ENCODE measurements around the gene PCDH9.

PCDH9 gene

DNA sequence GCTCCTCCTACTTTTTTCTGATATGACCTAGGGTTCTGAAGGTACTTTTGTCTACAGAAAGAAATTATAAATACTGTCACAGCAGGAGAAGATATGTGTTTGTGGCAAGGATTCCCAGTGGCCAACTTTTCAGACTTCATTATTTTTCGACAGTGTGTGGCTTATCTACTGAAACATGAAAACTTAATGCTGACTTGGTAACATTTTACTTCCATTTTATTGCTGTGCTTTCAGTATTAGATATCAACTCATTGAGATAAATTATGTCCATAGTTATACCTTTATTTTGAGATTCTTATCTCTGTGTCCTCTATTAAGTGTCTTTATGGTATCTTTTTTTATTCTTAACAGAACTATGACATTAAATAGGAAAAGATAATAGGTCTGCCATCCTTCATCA lies 700.0 kb downstream of the PCDH9 start:
- Histone ChIP-seq H3K27ac (ENCODE audit: low read depth, low read length, poor library complexity, severe bottlenecking) (no peak overlapping the region), H2AFZ (ENCODE audit: low read length) (no peak overlapping the region), H3K9me2 (ENCODE audit: low read depth, low read length) (no peaks in the 10 kb centered on the region), H3K4me2 (ENCODE audit: low read length) (no peak overlapping the region), H3K9me3 (ENCODE audit: low read length) (0 out of 2 replicates have a peak, but pooled peaks cover 3% of the 10 kb centered on the region), H4K20me1 (ENCODE audit: insufficient read depth, low read length) (no peaks in the 10 kb centered on the region), H3K79me2 (ENCODE audit: insufficient read depth, low read length) (no peaks in the 10 kb centered on the region), H3K4me1 (ENCODE audit: insufficient read depth, low read length, severe bottlenecking) (peaks cover 52% of the 10 kb centered on the region), H3F3A (ENCODE audit: insufficient read depth, low read length) (no peaks in the 10 kb centered on the region), H3K4me3 (ENCODE audit: low read depth, low read length, poor library complexity, severe bottlenecking) (no peak overlapping the region), H3K9ac (ENCODE audit: low read length) (no peak overlapping the region), H3K27me3 (ENCODE audit: insufficient read depth, low read length) (no peaks in the 10 kb centered on the region), H3K36me3 (ENCODE audit: insufficient read depth, low read length) (no peaks in the 10 kb centered on the region)
- TF ChIP-seq, protein P1, sequence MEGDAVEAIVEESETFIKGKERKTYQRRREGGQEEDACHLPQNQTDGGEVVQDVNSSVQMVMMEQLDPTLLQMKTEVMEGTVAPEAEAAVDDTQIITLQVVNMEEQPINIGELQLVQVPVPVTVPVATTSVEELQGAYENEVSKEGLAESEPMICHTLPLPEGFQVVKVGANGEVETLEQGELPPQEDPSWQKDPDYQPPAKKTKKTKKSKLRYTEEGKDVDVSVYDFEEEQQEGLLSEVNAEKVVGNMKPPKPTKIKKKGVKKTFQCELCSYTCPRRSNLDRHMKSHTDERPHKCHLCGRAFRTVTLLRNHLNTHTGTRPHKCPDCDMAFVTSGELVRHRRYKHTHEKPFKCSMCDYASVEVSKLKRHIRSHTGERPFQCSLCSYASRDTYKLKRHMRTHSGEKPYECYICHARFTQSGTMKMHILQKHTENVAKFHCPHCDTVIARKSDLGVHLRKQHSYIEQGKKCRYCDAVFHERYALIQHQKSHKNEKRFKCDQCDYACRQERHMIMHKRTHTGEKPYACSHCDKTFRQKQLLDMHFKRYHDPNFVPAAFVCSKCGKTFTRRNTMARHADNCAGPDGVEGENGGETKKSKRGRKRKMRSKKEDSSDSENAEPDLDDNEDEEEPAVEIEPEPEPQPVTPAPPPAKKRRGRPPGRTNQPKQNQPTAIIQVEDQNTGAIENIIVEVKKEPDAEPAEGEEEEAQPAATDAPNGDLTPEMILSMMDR (IDR thresholded peaks at IDR 0.05; ENCODE audit: low read length): no peak
- TF ChIP-seq EZH2 (IDR thresholded peaks at IDR 0.05; ENCODE audit: borderline replicate concordance, low read length): no peak

DNA sequence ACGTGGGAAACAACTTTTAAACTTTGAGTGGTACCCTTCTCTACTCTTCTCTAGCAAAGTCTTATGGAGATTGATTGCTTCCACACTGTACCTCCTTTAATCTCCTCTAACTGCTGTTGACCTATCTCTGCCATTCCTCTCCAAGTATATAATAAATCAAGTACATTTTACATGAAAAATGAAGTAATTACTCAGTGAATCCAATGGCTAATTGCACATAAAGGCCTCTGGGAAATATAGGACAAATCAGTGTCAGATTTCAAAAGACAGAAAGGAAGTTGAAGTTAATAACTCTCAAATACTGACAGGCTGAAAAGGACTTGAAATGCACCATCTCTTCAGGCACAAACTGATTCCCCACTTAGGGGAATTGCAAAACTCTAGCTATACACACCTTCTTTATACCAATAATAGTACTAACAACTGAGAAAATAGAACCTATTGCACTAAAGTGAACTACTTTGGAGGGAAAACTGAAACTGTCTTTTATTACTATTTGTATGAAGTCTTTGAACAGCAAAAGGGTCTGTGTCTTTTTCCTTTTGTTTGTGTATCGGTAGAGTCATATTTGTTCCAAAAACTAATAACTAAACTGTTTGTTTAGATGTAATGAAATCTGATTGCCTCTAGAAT lies 701.1 kb downstream of the PCDH9 start:
- Histone ChIP-seq H3K4me1 (ENCODE audit: insufficient read depth, low read length, severe bottlenecking) (peaks cover 62% of the 10 kb centered on the region), H2AFZ (ENCODE audit: low read length) (0 out of 2 replicates have a peak overlapping the region, but pooled peaks have one; percentile 0), H4K20me1 (ENCODE audit: insufficient read depth, low read length) (no peaks in the 10 kb centered on the region), H3K27ac (ENCODE audit: low read depth, low read length, poor library complexity, severe bottlenecking) (no peak overlapping the region), H3K4me3 (ENCODE audit: low read depth, low read length, poor library complexity, severe bottlenecking) (no peak overlapping the region), H3K9ac (ENCODE audit: low read length) (no peak overlapping the region), H3F3A (ENCODE audit: insufficient read depth, low read length) (no peaks in the 10 kb centered on the region), H3K27me3 (ENCODE audit: insufficient read depth, low read length) (no peaks in the 10 kb centered on the region), H3K9me3 (ENCODE audit: low read length) (0 out of 2 replicates have a peak, but pooled peaks cover 3% of the 10 kb centered on the region), H3K4me2 (ENCODE audit: low read length) (peak overlapping the region; percentile 64; the same call in 1 of the 2 replicates), H3K36me3 (ENCODE audit: insufficient read depth, low read length) (no peaks in the 10 kb centered on the region), H3K79me2 (ENCODE audit: insufficient read depth, low read length) (no peaks in the 10 kb centered on the region), H3K9me2 (ENCODE audit: low read depth, low read length) (no peaks in the 10 kb centered on the region)
- TF ChIP-seq EZH2 (IDR thresholded peaks at IDR 0.05; ENCODE audit: borderline replicate concordance, low read length): no peak
- TF ChIP-seq, protein P1 (IDR thresholded peaks at IDR 0.05; ENCODE audit: low read length): no peak

DNA sequence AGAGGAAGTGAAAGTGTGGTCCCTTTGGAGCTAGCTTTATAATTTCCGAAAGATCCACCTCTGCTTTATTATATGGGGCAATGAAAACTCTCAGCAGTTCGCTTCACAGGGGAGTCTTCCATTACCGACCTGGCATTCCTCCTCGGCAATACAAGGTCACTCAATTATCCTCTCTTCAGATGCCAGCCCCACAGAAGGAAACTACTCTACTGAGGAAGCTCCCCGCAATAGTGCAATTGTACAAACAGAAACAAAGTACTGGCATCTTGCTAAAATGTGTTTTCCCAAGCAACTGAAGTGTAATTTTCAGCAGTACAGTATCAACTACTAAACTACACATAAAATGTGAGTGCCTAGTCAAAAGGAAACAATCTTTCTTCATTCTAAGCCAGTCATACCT lies 702.0 kb downstream of the PCDH9 start:
- no peaks in the 10 kb centered on the region for H3F3A ChIP-seq (ENCODE audit: insufficient read depth, low read length)
- peak overlapping the region; percentile 5 for H3K27ac ChIP-seq (ENCODE audit: low read depth, low read length, poor library complexity, severe bottlenecking)
- no peaks in the 10 kb centered on the region for H4K20me1 ChIP-seq (ENCODE audit: insufficient read depth, low read length)
- no peaks in the 10 kb centered on the region for H3K79me2 ChIP-seq (ENCODE audit: insufficient read depth, low read length)
- H3K4me2 ChIP-seq (ENCODE audit: low read length): peak overlapping the region; percentile 64
- 0 out of 2 replicates have a peak overlapping the region, but pooled peaks have one; percentile 18 for H3K9ac ChIP-seq (ENCODE audit: low read length)
- H3K4me3 ChIP-seq (ENCODE audit: low read depth, low read length, poor library complexity, severe bottlenecking): peak overlapping the region; percentile 35
- TF ChIP-seq, protein P1 (IDR thresholded peaks at IDR 0.05; ENCODE audit: low read length): no peak
- no peak for TF ChIP-seq EZH2 (IDR thresholded peaks at IDR 0.05; ENCODE audit: borderline replicate concordance, low read length)
- no peaks in the 10 kb centered on the region for H3K9me3 ChIP-seq (ENCODE audit: low read length)
- H3K36me3 ChIP-seq (ENCODE audit: insufficient read depth, low read length): no peaks in the 10 kb centered on the region
- no peaks in the 10 kb centered on the region for H3K9me2 ChIP-seq (ENCODE audit: low read depth, low read length)
- H2AFZ ChIP-seq (ENCODE audit: low read length): peak overlapping the region; percentile 90; the same call in 1 of the 2 replicates
- no peaks in the 10 kb centered on the region for H3K27me3 ChIP-seq (ENCODE audit: insufficient read depth, low read length)
- peaks cover 62% of the 10 kb centered on the region for H3K4me1 ChIP-seq (ENCODE audit: insufficient read depth, low read length, severe bottlenecking)

Measured in OCI-LY1 (cell line).